Measurements from ENCODE around the gene TMEM52. TPM values are rescaled to one million over a fixed set of nuclear protein-coding genes. Genes with fewer than 3 reads are reported as not detected.

The TMEM52 gene
- total RNA-seq (2022): 5.8 and 6.4 TPM in 2 replicates
- percentile 37 among the genes with signal in this experiment for Bru-seq, nascent RNA
- percentile 45 among the genes with signal in this experiment for BruChase-seq, experiment 1, labeled RNA remaining after a 2-hour chase
- BruChase-seq, experiment 2, labeled RNA remaining after a 6-hour chase: percentile 56 among the genes with signal in this experiment
- long read RNA-seq, partial matches to known transcripts: 1 of 8 reads
- long read RNA-seq, other reads (novel, unspliced or antisense): 4 of 8 reads

DNA sequence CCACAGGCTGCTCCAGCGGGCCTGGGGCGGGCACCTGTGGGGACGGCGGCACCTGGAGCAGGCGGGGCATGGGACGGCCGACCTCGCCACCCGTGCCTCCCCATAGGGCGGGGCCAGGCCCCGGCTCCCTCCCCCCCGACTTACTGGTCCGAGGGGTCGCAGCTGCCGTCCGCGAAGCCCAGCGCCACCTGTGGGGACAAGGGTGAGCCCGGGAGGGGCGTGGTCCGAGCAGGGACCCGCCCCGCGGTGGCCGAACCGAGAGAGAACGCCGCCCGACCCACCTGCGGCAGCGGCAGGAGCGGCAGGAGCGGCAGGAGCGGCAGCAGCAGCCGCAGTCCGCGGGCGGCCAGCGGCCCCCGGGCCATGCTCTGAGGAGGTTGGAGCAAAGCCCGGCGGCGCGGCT is at the start of gene TMEM52:
TMEM52 (minus strand) TSS at position 379 of the 403 bp plus-strand sequence; CDS start at position 365, 14 bp downstream.
- no peaks in the 10 kb centered on the region for H3K9me3 Mint-ChIP-seq (ENCODE audit: unreplicated experiment)
- TF ChIP-seq CTCF (IDR thresholded peaks at IDR 0.05; ENCODE audit: insufficient read depth in 1 of 2, low read depth in 1 of 2, low read length in 1 of 2, severe bottlenecking in 1 of 2, unreplicated experiment in 1 of 2): peak in 1 of 2 experiments; percentile 19
- H3K27me3 ChIP-seq (replicated peaks; ENCODE audit: control insufficient read depth, insufficient read depth, low read length): no peaks in the 10 kb centered on the region
- H3K9me3 ChIP-seq: no peaks in the 10 kb centered on the region
- intact Hi-C loops (cut with micrococcal nuclease; ENCODE audit: unreplicated experiment): loop anchor here (1.0 kb wide), 2 partner anchors 10 to 28 kb away; partner anchors contain the start of gene GNB1
- peak within 1 kb of the TSS; percentile 58 for H3K4me3 Mint-ChIP-seq (ENCODE audit: unreplicated experiment)
- BruUV-seq (replicated peaks): no TSS peak
- CTCF ChIA-PET: no interaction called here
- no peak within 1 kb of the TSS for H3K27ac Mint-ChIP-seq (ENCODE audit: unreplicated experiment)
- peak within 1 kb of the TSS; percentile 57 for H3K4me3 ChIP-seq (ENCODE audit: low read depth, low read length)
- peak in 1 of 2 experiments; percentile 87 for DNase-seq
- POLR2A ChIA-PET: no interaction called here
- no peaks in the 10 kb centered on the region for H3K36me3 ChIP-seq (ENCODE audit: control insufficient read depth, insufficient read depth, low read length)
- no peaks in the 10 kb centered on the region for H3K27me3 Mint-ChIP-seq (ENCODE audit: insufficient read depth, unreplicated experiment)
- peaks cover 20% of the 10 kb centered on the region; the same call in 1 of the 2 replicates for H3K4me1 ChIP-seq
- peaks cover 5% of the 10 kb centered on the region for H3K36me3 Mint-ChIP-seq (ENCODE audit: insufficient read depth, unreplicated experiment)
- H3K4me1 Mint-ChIP-seq (ENCODE audit: low read depth, unreplicated experiment): no peaks in the 10 kb centered on the region

DNA sequence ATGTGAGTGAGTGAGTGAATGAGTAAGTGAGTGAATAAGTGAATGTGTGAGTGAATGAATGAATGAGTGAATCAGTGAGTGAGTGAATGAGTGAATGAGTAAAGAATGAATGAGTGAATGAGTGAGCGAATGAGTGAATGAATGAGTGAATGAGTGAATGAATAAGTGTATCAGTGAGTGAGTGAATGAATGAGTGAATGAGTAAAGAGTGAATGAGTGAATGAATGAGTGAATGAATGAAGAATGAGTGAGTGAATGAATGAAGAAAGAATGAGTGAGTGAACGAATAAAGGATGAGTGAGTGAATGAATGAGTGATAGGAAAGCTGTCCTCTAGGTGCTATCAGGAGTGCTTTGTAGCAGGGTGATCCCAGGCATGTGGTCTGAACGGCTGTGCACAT is 48.8 kb upstream of the TMEM52 start:
- no TSS peak for BruUV-seq (replicated peaks)
- Mint-ChIP-seq H3K27me3 (ENCODE audit: insufficient read depth, unreplicated experiment) (peaks cover 5% of the 10 kb centered on the region), H3K36me3 (ENCODE audit: insufficient read depth, unreplicated experiment) (no peaks in the 10 kb centered on the region), H3K4me3 (ENCODE audit: unreplicated experiment) (no peak overlapping the region), H3K4me1 (ENCODE audit: low read depth, unreplicated experiment) (no peaks in the 10 kb centered on the region), H3K27ac (ENCODE audit: unreplicated experiment) (no peak overlapping the region), H3K9me3 (ENCODE audit: unreplicated experiment) (no peaks in the 10 kb centered on the region)
- no peaks in the 10 kb centered on the region for H3K4me1 ChIP-seq
- intact Hi-C loops (cut with micrococcal nuclease; ENCODE audit: unreplicated experiment): no loop called here
- no peaks in the 10 kb centered on the region for H3K9me3 ChIP-seq
- no peak for DNase-seq
- no peak for TF ChIP-seq CTCF (IDR thresholded peaks at IDR 0.05; ENCODE audit: insufficient read depth in 1 of 2, low read depth in 1 of 2, low read length in 1 of 2, severe bottlenecking in 1 of 2, unreplicated experiment in 1 of 2)
- no peaks in the 10 kb centered on the region for H3K36me3 ChIP-seq (ENCODE audit: control insufficient read depth, insufficient read depth, low read length)
- POLR2A ChIA-PET: no interaction called here
- no peaks in the 10 kb centered on the region for H3K27me3 ChIP-seq (replicated peaks; ENCODE audit: control insufficient read depth, insufficient read depth, low read length)
- H3K4me3 ChIP-seq (ENCODE audit: low read depth, low read length): no peak overlapping the region
- CTCF ChIA-PET: interaction anchor here (0.7 kb wide), 1 partner anchor 77 kb away, joined by 3 read pairs; no protein-coding TSS in a partner anchor

DNA sequence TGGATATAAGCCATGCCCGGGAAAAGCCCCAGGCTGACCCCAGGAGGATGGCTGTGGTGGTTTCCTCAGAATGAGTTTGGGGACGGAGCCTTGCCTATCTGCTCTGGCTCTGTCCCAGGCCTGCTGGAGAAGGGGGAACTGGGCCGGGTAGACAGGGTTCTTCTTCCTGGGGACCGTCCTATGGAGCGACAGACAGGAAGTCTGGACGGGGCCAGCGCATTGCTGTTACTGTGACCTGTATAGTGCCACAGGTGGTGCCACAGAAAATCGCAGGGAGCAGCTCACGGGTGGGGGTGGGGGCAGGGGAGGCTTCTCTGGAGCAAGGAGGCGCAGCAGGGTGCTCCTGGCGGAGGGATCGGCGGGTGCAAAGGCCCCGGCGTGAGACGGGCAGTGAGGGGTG is 48.1 kb upstream of the TMEM52 start:
- CTCF ChIA-PET: no interaction called here
- TF ChIP-seq CTCF (IDR thresholded peaks at IDR 0.05; ENCODE audit: insufficient read depth in 1 of 2, low read depth in 1 of 2, low read length in 1 of 2, severe bottlenecking in 1 of 2, unreplicated experiment in 1 of 2): no peak
- Mint-ChIP-seq H3K27me3 (ENCODE audit: insufficient read depth, unreplicated experiment) (peaks cover 5% of the 10 kb centered on the region), H3K9me3 (ENCODE audit: unreplicated experiment) (no peaks in the 10 kb centered on the region), H3K36me3 (ENCODE audit: insufficient read depth, unreplicated experiment) (no peaks in the 10 kb centered on the region), H3K4me3 (ENCODE audit: unreplicated experiment) (no peak overlapping the region), H3K4me1 (ENCODE audit: low read depth, unreplicated experiment) (no peaks in the 10 kb centered on the region), H3K27ac (ENCODE audit: unreplicated experiment) (no peak overlapping the region)
- Histone ChIP-seq H3K9me3 (no peaks in the 10 kb centered on the region), H3K36me3 (ENCODE audit: control insufficient read depth, insufficient read depth, low read length) (no peaks in the 10 kb centered on the region), H3K4me1 (no peaks in the 10 kb centered on the region), H3K4me3 (ENCODE audit: low read depth, low read length) (no peak overlapping the region), H3K27me3 (replicated peaks; ENCODE audit: control insufficient read depth, insufficient read depth, low read length) (no peaks in the 10 kb centered on the region)
- no TSS peak for BruUV-seq (replicated peaks)
- POLR2A ChIA-PET: no interaction called here
- intact Hi-C loops (cut with micrococcal nuclease; ENCODE audit: unreplicated experiment): no loop called here
- DNase-seq: no peak

Data from Caco-2 (cell line).